ENCODE measurements around the gene ST6GALNAC2.
"Not testable (repeated sequence)": the region's sequence is repeated elsewhere in the genome, so short reads cannot be mapped to it uniquely, and the experiment has no call there.

The ST6GALNAC2 gene

DNA sequence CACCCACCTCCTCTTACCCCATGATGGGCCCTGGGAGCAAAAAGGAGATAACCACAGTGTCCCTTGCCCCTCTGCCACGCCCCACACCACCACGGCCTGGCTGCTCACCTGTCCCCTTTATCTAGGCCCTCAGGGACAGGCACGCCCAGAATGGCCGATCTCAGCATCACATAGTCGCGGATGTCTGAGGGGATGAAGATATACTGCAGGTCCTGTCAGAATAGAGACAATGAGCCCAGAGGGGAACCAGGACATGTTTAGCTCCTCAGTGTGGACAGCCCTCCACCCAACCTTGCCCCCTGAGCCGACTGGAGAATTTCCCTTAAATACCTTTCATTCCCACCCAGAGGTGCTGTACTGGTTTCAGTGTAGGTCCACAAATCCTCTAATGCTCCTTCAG, 15.2 kb downstream of the ST6GALNAC2 start:
- DNase-seq, result no peak

DNA sequence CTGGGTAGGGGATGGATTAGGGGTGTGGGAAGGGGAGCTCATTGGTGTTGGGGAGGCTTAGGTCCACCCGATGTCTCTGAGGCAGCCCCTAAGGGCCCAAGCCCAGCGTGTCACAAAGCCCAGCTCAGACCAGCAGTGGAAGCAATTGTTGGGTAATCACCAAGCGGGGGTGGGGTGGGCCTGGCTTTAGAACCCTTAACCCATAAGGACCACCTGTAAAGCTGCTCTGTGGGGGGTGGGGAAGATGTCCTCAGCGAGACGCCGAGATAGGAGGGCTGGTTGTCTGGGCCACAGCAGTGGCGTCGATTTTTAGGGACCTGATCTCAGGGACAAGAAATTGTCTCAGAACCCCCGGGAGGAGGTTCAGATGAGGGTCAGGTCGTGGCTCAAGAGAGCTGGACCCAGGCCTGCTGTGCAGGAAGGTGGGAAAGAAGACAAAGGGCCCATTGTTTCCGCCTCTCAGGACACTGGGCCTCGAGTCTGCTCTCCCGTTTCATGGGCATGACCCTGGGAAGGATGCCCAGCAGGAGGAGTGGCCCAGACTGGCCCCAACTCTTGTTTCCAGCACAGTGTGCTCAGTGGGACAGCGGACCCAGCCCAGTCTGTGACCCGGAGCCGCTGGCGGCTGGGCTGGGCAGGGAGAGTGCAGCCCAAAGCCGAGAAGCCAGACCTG, 15.9 kb downstream of the ST6GALNAC2 start:
- DNase-seq, result no peak

DNA sequence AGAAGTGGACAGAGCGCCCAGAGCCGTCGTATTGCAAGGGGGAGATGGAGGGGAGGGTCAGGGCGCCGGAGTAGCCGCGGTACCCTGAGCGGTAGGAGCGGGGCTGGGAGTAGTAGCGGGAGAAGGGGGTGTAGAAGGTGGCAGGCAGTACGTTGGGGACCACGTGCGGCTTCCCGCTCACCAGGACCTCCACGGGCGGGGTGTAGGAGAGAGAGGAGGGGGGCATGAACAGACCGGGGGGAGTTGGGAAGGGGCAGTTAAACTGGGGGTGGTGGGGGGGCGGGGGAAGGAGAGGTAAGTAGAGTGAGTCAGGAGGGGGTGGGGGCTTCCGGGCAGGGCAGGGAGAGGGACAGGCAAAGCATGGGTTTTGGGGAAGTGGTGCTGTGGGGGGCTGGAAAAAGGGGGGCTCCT, 16.8 kb downstream of the ST6GALNAC2 start:
- DNase-seq, result no peak

DNA sequence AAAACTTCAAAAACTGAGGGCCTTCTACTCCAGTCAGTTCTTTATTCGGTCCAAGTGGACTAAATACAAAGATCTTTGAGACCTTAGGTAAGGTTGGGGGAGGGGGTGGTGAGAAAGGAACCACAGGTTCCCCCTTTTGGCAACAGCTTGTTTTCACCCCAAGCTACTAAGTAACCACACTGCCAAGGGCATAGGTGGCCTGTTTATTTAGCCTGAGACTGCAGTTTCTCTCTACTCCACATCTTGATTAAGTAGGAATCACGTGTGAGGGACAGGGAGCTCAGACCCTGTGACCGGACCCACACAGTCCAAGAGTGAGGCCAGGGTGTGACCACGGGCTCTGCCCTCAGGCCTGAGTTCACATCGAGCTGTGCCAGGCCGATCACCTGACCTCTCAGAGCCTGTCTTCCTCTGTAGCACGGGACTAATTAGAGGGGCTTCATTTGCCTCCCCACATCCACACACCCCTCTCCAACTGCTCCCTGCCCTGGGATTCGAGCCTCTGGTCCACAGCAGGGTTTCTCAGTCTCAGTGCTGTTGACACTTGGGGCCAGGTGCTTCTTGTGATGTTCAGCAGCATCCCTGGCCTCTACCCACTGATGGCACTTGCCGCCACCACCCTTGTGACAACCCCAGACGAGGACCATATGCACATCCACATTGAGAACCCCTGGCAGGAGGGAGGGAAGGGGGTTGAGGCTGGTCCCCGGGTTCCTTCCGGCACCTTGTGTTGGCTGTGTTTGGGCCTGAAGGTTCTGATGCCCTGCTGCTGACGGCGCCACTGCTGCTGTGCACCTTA, 17.8 kb downstream of the ST6GALNAC2 start:
- no peak for DNase-seq

DNA sequence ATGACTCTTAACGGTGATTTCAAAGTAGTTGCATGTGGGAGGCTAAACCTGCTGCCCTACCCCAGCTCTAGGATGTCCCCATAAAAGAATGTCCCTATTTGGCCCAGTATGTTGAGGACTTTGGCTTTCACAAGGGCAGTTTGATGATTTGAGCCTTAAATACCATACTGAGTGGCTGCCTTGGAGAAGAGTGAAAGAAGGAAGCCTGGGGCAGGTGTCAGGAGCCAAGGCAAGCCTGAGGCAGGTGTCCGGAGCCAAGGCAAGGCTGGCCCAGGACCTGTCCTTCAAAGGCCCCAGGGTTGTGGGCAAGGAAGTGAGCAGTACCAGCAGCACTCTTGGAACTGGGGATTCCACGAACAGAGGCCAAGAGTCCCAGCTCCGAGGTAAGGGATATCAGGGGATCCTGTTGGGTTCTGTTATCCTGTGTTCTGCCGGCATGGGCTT, 18.6 kb downstream of the ST6GALNAC2 start:
- DNase-seq, result no peak

DNA sequence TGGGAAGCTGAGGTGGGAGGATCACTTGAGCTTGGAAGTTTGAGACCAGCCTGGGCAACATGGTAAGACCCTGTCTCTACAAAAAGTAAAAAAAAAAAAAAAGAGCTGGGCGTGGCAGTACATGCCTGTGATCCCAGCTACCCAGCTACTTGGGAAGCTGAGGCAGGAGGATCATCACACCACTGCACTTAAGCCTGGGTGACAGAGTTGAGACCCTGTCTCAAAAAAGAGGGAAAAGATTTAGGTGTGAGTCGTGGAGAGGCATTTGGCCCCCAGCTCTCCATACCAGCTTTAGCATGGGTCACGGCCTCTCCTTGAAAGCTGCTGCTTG, 19.1 kb downstream of the ST6GALNAC2 start:
- no peak for DNase-seq

DNA sequence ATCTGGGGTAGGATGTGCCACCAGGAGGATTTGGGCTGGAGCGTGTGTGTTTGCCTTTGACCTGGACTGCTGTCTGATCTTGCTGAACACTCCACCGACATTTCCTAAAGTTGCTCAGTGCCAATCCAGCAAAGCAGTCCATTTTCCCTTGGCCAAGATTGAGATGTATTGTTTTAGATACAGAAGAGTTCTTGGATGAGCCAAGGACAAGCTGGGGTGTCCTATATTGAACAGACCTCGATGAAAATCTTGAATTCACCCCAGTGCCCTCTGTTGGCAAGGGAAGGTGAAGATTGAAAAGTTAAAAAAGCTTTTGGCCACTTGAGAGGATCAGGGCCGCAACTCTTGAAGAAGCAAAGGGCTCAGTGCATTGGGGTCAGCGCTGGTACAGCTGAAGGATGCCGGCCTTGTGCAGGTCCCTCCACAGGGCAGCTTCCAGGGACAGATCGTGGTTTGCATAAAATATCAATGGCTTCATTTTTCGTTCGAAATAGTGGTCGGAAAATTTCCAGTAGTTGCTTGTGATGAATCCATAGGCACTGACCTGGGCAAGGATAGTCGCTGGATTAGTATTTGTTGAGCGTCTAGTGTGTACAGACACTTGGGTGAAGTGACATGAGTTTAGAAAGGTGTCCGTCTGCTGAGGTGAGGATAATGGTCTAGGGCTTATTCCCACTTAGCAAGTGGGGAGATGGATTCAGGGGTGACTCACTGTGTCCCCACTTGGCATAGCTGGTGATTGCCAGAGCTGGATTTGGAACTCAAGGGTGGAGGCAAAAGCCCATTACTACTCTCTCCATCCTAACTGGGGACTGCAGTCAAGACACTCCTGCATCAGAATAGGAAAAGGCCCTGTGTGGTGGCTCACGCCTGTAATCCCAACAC, 19.7 kb downstream of the ST6GALNAC2 start:
- no peak for DNase-seq

DNA sequence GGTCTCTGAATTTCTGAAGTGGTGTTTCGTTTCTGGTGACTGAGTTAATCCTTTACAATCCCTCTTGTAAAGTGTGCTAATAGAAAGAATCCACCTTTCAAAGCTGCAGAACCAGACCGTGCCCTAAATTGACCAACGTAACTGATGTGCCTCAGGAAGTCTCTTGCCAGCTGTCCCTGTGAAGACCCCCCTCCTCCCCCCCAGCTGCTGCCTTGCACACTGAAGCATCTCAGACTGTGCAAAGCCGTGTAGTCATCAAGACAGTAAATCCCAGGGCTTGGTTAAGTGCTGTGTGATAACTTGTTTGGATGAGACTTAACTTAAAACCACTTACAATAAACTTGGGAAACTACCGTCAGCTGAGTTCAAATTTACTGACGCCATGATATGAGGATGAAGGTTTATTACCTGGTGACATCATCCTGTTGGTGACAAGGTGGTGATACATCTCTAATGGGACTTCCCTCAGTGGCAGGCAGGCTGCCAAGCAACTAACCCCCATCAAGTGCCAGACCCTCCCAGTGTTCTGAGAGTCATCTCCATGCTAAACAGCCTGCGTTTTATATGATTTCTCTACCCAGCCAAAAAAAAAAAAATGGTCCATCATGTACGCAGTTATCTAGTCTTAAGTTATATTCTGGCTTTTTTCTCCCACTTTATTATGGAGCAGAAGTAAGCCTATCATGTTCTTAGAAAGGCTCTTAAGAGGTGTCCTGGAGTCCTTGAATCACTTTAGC, 20.5 kb downstream of the ST6GALNAC2 start:
- DNase-seq, result peak; percentile 45

DNA sequence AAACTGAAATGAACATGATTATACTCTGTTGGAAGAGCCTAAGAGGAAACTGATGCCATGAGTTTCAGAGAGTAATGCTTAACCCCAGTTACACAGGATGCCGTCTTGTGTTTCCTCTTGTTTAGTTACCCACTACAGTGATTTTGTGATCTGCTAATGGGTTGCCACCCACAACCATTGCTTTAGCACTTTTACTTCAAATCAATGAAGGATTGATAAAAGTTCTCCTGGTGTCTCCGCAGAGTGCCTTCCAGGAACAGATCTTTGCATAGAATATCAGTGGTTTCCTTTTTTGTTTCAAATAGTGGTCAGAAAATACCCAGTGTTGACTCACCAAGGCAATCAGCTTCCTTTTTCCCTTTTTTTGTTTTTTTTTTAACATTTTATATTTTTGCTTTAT, 22.3 kb downstream of the ST6GALNAC2 start:
- not testable (repeated sequence) for DNase-seq

DNA sequence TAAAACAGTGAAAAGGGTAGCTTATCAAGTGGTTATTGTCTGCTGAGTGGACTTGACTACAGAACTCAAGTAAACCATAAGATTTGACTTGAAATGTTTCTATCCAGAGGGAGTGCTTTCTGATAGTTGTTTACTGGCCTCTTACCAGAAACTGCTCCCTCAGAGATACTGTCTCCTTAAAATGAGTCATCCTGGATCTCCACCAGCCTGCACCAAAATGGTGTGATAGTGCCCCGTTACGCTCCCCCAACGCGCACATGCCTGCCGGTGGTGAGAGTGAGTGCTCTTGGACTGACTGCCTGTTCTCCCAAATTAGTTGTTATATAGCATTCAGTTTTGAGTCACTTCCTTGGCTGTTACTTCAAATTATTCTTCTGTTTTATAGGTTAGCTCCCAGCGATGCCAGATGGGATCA, 22.9 kb downstream of the ST6GALNAC2 start:
- DNase-seq, result no peak

DNA sequence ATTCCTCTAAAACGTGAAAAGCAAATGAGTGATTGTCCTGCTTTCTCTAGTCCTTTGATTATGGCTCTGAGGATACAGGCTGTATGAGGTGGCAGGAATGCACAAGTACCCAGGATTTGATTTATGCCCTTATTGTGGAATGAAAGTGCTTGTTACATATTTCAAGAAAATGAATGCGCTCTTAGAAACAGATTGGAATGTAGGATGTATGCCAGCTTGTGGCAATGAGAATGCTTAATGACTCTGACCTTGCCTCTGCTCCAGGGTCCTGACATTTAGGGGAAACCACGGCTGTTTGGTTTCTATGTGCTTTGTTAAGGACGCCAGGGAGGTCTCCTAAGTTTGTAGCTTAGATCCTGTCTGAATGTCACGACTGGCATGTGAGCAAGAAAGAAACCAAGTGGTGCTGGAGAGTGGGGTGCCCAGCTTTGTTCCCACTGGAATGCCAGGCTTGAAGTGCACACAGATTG, 23.8 kb downstream of the ST6GALNAC2 start:
- DNase-seq, result no peak

DNA sequence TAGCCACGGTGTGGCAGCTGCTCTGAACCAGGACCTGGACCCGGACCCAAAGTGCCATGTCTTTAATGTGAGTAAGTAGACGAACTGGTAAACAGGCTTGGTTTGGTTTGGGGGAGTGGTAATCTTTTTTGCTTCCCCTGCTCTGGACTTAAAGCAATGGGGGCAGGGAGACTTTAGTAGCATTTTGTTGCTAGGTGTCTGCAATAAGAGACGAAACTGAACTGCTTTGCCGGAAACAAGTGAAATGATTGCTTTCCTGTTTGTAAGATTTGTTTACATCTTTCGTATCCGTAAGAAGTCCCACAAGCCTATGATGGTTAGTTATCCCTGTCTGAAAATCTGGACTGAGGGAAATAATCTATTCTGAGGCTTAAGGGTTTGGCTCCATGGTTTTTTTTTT, 24.3 kb downstream of the ST6GALNAC2 start:
- peak; percentile 22 for DNase-seq

DNA sequence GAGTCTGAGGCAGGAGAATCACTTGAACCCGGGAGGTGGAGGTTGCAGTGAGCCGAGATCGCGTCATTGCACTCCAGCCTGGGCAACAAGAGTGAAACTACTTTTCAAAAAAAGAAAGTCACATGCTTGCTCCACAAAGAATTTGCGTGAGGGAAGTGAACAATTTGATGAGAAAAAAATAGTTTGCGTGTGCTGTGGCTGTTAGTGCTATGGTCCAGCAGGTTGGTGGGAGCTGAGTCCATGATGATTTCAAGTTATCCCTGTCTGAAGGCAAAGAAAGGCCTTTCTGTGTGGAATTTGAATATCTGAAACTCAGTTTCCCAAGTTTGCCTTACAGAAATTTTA, 24.8 kb downstream of the ST6GALNAC2 start:
- DNase-seq, result no peak

DNA sequence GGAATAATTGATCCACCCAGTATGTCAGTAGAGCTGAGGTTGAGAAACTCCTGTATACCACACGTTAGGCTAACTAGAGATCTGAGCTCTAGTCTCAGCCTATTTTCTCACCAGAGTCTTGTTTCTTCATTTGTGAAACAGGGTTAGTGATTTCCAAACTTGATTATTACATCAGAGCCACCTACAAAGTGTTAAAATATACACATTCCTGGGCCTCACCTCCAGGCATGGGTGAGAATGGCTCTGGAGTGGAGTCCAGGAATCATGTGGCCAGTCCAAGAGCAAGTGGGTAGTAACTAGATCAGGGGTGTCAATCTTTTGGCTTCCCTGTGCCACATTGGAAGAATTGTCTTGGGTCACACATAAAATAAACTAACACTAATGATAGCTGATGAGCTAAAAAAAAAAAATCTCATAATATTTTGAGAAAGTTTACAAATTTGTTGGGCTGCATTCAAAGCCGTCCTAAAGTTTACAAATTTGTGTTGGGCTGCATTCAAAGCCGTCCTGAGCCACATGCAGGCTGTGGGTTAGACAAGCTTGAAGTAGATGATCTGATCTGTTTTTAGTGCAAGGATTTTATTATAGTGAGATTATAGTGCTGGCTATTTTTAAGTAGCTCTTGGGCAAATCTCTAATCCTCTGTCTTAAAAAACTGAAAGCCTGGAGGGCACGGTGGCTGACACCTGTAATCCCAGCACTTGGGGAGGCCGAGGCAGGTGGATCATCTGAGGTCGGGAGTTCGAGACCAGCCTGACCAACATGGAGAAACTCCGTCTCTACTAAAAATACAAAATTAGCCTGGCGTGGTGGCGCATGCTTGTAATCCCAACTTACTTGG, 25.4 kb downstream of the ST6GALNAC2 start:
- DNase-seq, result no peak

DNA sequence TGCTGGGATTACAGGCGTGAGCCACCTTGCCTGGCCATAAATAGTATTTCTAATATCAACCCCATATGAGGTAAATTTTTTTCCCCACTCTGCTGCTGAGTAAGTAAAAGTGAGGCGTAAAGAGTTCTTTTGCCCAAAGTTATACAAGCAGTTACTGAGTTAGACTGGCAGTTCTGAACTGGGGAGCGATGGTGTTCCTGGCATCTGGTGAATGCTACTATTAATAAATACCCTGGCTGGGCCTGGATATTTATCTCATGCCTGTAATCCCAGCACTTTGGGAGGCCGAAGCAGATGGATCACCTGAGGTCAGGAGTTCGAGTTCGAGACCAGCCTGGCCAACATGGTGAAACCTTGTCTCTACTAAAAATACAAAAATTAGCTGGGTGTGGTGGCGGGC, 26.2 kb downstream of the ST6GALNAC2 start:
- DNase-seq, result not testable (repeated sequence)

DNA sequence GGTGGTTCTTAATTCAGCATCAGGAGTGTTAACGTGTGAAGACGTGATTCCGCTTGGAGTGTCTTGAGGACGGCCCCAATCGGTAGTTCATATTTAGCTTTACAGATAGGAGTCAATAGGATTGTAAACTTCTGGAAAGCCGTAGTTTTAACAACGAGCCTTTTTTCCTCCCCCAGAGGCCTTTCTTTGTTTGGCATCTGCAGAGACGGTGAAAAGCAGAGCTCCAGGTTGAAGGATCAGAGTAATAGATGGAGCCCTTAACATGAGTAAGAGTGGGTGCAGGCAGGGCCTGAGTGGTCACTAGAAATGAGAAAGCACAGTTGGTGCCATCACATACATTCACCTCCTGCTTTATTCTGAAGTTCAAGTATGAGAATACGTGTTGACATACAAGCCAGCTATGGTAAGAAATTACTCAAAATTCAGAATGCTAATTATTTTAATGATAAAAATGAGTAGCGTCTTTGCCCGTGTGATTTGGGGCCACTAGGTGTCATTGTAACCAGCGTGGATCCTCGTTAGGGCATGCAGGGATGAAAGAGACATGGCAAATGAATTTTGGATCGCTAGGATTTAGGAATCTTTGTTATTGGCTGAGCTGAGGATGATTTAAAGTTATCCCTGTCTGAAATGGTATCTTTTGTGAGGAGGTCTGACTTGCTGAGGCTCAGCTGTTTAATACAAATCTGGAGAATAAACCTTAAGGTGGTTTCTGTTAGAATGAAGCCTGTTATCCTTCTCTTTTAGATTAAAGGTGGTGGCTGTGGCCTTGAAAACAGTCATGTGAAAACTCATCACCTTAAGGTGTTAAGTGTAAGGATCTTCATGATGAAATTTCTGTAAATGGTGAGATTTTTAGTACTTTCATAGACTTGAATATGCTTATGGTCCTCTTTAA, 27.2 kb downstream of the ST6GALNAC2 start:
- peak; percentile 37 for DNase-seq

DNA sequence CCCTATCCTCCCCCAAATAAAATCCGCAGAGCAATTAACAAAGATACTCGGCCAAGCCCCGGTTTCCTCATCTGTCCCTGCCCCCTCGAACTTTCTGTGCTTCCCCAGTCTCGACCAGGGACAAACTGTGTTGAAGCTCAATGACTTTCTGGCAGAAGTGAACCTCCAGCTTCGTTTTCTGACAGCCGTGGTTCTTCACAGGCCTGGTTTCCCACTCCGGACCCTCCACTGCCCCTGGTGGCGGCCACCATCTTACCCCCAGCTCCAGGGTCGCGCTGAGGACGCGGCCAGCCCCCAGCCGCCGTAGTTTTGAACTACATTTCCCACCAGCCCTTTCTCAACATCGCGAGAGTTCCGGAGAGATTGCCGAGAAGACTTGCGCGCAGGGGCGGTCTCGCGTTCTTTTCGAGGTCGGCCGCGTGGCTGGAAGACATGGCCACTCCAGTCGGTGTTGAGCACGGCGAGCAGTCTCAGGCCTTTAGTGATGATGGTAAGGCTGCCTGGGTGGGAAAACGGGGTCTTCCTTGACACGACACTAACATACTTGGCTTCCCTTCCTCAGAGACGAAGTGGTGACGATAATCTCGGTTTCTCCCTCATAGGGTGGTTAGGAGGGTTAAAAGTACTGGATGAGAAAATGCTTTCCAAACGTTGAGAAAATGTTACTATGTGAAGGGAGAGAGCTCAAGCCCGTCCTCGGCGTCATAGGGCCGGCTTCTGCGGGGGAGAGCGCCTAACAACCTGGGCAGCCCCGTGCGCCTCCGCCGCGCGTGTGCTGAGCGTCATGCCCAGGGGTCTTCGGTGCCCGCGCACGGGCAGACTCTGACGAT, 28.1 kb downstream of the ST6GALNAC2 start:
- peak; percentile 93 for DNase-seq

DNA sequence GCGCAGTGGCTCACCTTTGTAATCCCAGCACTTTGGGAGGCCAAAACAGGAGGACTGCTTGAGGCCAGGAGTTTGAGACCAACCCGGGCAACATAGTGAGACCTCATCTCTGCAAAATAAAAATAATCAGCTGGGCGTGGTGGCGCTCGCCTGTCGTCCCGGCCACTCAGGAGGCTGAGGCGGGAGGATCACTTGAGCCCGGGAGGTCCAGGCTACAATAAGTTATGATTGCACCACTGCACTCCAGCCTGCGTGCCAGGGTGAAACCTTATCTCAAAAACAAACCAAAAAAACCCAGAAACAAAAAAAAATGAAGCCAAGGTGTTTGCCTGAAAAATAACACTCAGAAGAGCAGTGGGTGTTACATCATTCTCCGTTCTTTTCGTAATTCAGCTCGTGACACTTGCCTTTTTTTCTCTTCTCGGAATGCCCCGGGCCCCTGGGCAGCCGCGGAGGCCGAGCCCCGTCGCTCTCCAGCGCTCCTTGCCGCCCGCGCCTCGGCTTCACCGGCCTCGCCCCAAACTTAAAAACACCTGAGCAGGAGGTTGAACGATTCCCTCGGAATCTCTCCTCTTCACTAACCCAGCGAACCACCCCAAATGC, 28.8 kb downstream of the ST6GALNAC2 start:
- peak; percentile 27 for DNase-seq

DNA sequence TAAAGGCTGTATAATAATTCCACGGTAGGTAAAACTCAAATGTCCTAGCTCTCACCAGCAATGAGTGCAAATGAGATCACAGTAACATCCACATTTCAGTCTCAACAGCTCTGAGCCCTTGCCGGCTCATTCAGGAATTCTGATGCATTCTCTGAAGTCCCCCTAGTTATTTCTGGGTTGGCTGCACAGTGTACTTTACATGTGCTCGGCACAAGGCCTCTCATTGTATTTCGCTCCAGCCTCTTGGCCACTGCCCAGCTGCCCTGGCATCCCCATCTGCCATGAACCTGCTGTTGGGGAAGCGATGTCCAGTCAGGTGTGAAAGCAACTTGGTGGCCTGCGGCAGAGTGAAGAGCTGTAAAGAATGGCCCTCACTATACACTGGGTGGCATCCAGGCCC, 31.5 kb downstream of the ST6GALNAC2 start:
- DNase-seq, result no peak
